Keratinocyte (primary cell): Measurements from ENCODE around the gene C6orf132. TPM values are rescaled to one million over a fixed set of nuclear protein-coding genes. Genes with fewer than 3 reads are reported as not detected.

Source experiments
- DNase-seq: peaks from one replicate; pipeline ENCODE4 v3.0.0-alpha.2; 2011; ENCODE audit warnings: low read depth, missing footprints, low spot score
- FAIRE-seq: peaks from 2 replicates; lab custom pipeline; 2011; peaks lifted over from hg19 to GRCh38; lab: Jason Lieb, UNC
- H2AFZ ChIP-seq: 2 replicates; pipeline ENCODE4 v1.6.0; 2012; ENCODE audit warnings: low read length, control low read depth, inconsistent platforms; ENCODE audit not compliant: control insufficient read depth
- H3K27ac ChIP-seq: 2 replicates; pipeline ENCODE4 v1.5.1; 2011; ENCODE audit warnings: low read length; ENCODE audit not compliant: control insufficient read depth, insufficient read depth
- H3K27me3 ChIP-seq: 3 replicates; pipeline ENCODE4 v1.6.0; 2011; ENCODE audit warnings: low read length; ENCODE audit not compliant: control insufficient read depth, insufficient read depth; ENCODE audit errors: extremely low read depth
- H3K36me3 ChIP-seq, 2 experiments: 2 replicates in 1 of 2; 3 replicates in 1 of 2; pipeline ENCODE4 v1.5.1; 2011; ENCODE audit warnings: low read length in 2 of 2, mild to moderate bottlenecking in 1 of 2; ENCODE audit not compliant: control insufficient read depth in 2 of 2, insufficient read depth in 2 of 2; ENCODE audit errors: extremely low read depth in 1 of 2
- H3K4me1 ChIP-seq: 3 replicates; pipeline ENCODE4 v1.5.1; 2011; ENCODE audit warnings: low read length; ENCODE audit not compliant: control insufficient read depth, insufficient read depth; ENCODE audit errors: extremely low read depth
- H3K4me2 ChIP-seq: 3 replicates; pipeline ENCODE4 v1.6.0; 2011; ENCODE audit warnings: low read depth, low read length; ENCODE audit not compliant: control insufficient read depth, insufficient read depth; ENCODE audit errors: extremely low read depth
- H3K4me3 ChIP-seq, 3 experiments: fragments of 200-600 bp in 1 of 3; sonication (generic) in 1 of 3; 2 replicates in 2 of 3; 3 replicates in 1 of 3; pipeline ENCODE4 v1.5.1; 2011 to 2016; ENCODE audit warnings: low read length in 3 of 3, mild to moderate bottlenecking in 3 of 3, control low read depth in 2 of 3, inconsistent platforms in 1 of 3, low read depth in 1 of 3, mixed read lengths in 1 of 3, mixed run types in 1 of 3, moderate library complexity in 1 of 3; ENCODE audit not compliant: control insufficient read depth in 2 of 3, insufficient read depth in 2 of 3; ENCODE audit errors: extremely low read depth in 1 of 3
- H3K79me2 ChIP-seq: 2 replicates; pipeline ENCODE4 v1.6.0; 2012; ENCODE audit warnings: low read length; ENCODE audit not compliant: control insufficient read depth, insufficient read depth
- H3K9ac ChIP-seq: 3 replicates; pipeline ENCODE4 v1.6.0; 2011; ENCODE audit warnings: low read length; ENCODE audit not compliant: control insufficient read depth, insufficient read depth; ENCODE audit errors: extremely low read depth
- H3K9me1 ChIP-seq: 3 replicates; pipeline ENCODE4 v1.6.0; 2011; ENCODE audit warnings: low read length; ENCODE audit not compliant: control insufficient read depth, insufficient read depth; ENCODE audit errors: extremely low read depth
- H3K9me3 ChIP-seq: 2 replicates; pipeline ENCODE4 v1.5.1; 2012; ENCODE audit warnings: low read depth, low read length; ENCODE audit not compliant: control insufficient read depth
- H4K20me1 ChIP-seq: 3 replicates; pipeline ENCODE4 v1.6.0; 2011; ENCODE audit warnings: low read length; ENCODE audit not compliant: control insufficient read depth, insufficient read depth; ENCODE audit errors: extremely low read depth
- CTCF ChIP-seq, 3 experiments: IDR thresholded peaks in 1 of 3; conservative IDR thresholded peaks in 1 of 3; optimal IDR thresholded peaks in 1 of 3; 2 replicates in 2 of 3; 3 replicates in 1 of 3; pipeline versions ENCODE3 to v1.5.1; 2011; ENCODE audit warnings: low read length in 3 of 3, mild to moderate bottlenecking in 3 of 3, moderate library complexity in 2 of 3, control low read depth in 1 of 3, inconsistent platforms in 1 of 3; ENCODE audit not compliant: insufficient read depth in 2 of 3; ENCODE audit errors: extremely low read depth in 1 of 3
- EZH2 ChIP-seq: IDR thresholded peaks from one replicate; pipeline ENCODE4 v1.6.1; 2012; ENCODE audit warnings: inconsistent platforms, mild to moderate bottlenecking, low read length, moderate library complexity
- dilution Hi-C: fragments of 300-500 bp; cut with MboI; formaldehyde crosslinking; loops from one replicate; pipeline ENCODE4 v1.7.0; 2020; ENCODE audit warnings: low sequenced_read_pairs; ENCODE audit not compliant: extremely low pct_ligation_motif_present
- polyA plus RNA-seq, 5 experiments: library from polyadenylated mRNA; depleted of rRNA in 3 of 5; stranded (reverse) in 3 of 5; stranded (forward) in 1 of 5; unstranded in 1 of 5; fragments of >200 nt; gene quantifications; 1 replicate in 1 of 5; 2 replicates in 3 of 5; 3 replicates in 1 of 5; pipeline versions ENCODE4 v1.2.1 to v1.2.3, GENCODE V29; 2011 to 2012; ENCODE audit warnings: missing spikeins in 2 of 5, low read depth in 1 of 5, low replicate concordance in 1 of 5

The C6orf132 gene
- polyA plus RNA-seq, 1 donor (not counting 4 experiments of a cell fraction or from before 2014, with no cell fraction given), result 11.8 TPM

GRCh38 chr6:42184475-42184874, 42.1 kb upstream of the C6orf132 start:
- no peak for TF ChIP-seq EZH2
- no peak for TF ChIP-seq CTCF (optimal IDR thresholded peaks at IDR 0.05 in 1 of 3, IDR thresholded peaks at IDR 0.05 in 1 of 3, conservative IDR thresholded peaks at IDR 0.05 in 1 of 3; ENCODE audit: extremely low read depth in 1 of 3, insufficient read depth in 2 of 3, low read length in 3 of 3)

GRCh38 chr6:42182101-42182500, 39.7 kb upstream of the C6orf132 start:
- no peak overlapping the region for H3K4me3 ChIP-seq
- no peaks in the 10 kb centered on the region for H3K9me1 ChIP-seq
- no peak overlapping the region for H3K4me2 ChIP-seq
- H3K27ac ChIP-seq, result no peak overlapping the region
- no peaks in the 10 kb centered on the region for H3K9me3 ChIP-seq
- no peaks in the 10 kb centered on the region for H3K4me1 ChIP-seq
- H2AFZ ChIP-seq, result no peak overlapping the region
- H3K36me3 ChIP-seq, result no peaks in the 10 kb centered on the region
- dilution Hi-C loops, result no loop called here
- no peaks in the 10 kb centered on the region for H3K79me2 ChIP-seq
- FAIRE-seq (no peak), DNase-seq (no peak)
- peaks cover 4% of the 10 kb centered on the region for H3K27me3 ChIP-seq
- no peaks in the 10 kb centered on the region for H4K20me1 ChIP-seq
- TF ChIP-seq EZH2, result no peak
- TF ChIP-seq CTCF (optimal IDR thresholded peaks at IDR 0.05 in 1 of 3, IDR thresholded peaks at IDR 0.05 in 1 of 3, conservative IDR thresholded peaks at IDR 0.05 in 1 of 3; ENCODE audit: extremely low read depth in 1 of 3, insufficient read depth in 2 of 3, low read length in 3 of 3), result no peak
- no peak overlapping the region for H3K9ac ChIP-seq

More at GRCh38 chr6:42184475-42184874, 42.1 kb upstream of the C6orf132 start:
- Histone ChIP-seq H3K9ac (no peak overlapping the region), H3K4me1 (no peaks in the 10 kb centered on the region), H4K20me1 (no peaks in the 10 kb centered on the region), H3K9me1 (no peaks in the 10 kb centered on the region), H3K36me3 (no peaks in the 10 kb centered on the region), H3K27ac (no peak overlapping the region), H2AFZ (no peak overlapping the region), H3K9me3 (no peaks in the 10 kb centered on the region), H3K27me3 (no peaks in the 10 kb centered on the region), H3K4me2 (no peak overlapping the region), H3K79me2 (no peaks in the 10 kb centered on the region), H3K4me3 (no peak overlapping the region)
- FAIRE-seq (no peak), DNase-seq (no peak)
- dilution Hi-C loops, result no loop called here
